Measurements from ENCODE around the gene SPPL2A.

SPPL2A gene

GRCh38 chr15:50740955-50741354 is 24.6 kb downstream of the SPPL2A start:
- TF ChIP-seq PPARA (CRISPR knock-in tag; IDR thresholded peaks at IDR 0.05; ENCODE audit: borderline replicate concordance) (no peak), TOX (CRISPR knock-in tag; IDR thresholded peaks at IDR 0.05; ENCODE audit: borderline replicate concordance) (no peak), TSHZ2 (CRISPR knock-in tag; IDR thresholded peaks at IDR 0.05) (no peak)
- no peak for ATAC-seq

GRCh38 chr15:50736823-50737222 is 28.7 kb downstream of the SPPL2A start:
- TF ChIP-seq RARB (CRISPR knock-in tag; IDR thresholded peaks at IDR 0.05) (no peak), TSHZ2 (CRISPR knock-in tag; IDR thresholded peaks at IDR 0.05) (no peak), BACH2 (CRISPR knock-in tag; IDR thresholded peaks at IDR 0.05; ENCODE audit: borderline replicate concordance) (no peak), ZNF8 (CRISPR knock-in tag; IDR thresholded peaks at IDR 0.05) (no peak), CSDC2 (CRISPR knock-in tag; IDR thresholded peaks at IDR 0.05) (no peak), ARNTL (CRISPR knock-in tag; IDR thresholded peaks at IDR 0.05; ENCODE audit: borderline replicate concordance, low read depth) (no peak), OSR1 (CRISPR knock-in tag; IDR thresholded peaks at IDR 0.05) (no peak), SNAI2 (CRISPR knock-in tag; IDR thresholded peaks at IDR 0.05) (no peak), PPARA (CRISPR knock-in tag; IDR thresholded peaks at IDR 0.05; ENCODE audit: borderline replicate concordance) (no peak), ESRRG (CRISPR knock-in tag; IDR thresholded peaks at IDR 0.05) (no peak), POU6F1 (CRISPR knock-in tag; IDR thresholded peaks at IDR 0.05; ENCODE audit: borderline replicate concordance, low read depth) (no peak), TOX (CRISPR knock-in tag; IDR thresholded peaks at IDR 0.05; ENCODE audit: borderline replicate concordance) (no peak), ZC3H10 (CRISPR knock-in tag; IDR thresholded peaks at IDR 0.05) (no peak), ZNF565 (CRISPR knock-in tag; conservative IDR thresholded peaks at IDR 0.05; ENCODE audit: low read depth) (no peak)
- ATAC-seq, result no peak

- TF ChIP-seq GLIS3 (CRISPR knock-in tag; IDR thresholded peaks at IDR 0.05) (no peak), CSDC2 (CRISPR knock-in tag; IDR thresholded peaks at IDR 0.05) (no peak), ZNF70 (CRISPR knock-in tag; IDR thresholded peaks at IDR 0.05) (no peak), ESRRG (CRISPR knock-in tag; IDR thresholded peaks at IDR 0.05) (no peak), ZC3H10 (CRISPR knock-in tag; IDR thresholded peaks at IDR 0.05) (no peak)
- ATAC-seq, result no peak
These were observed 30.4 kb downstream of the SPPL2A start for GRCh38 chr15:50735156-50735555.

- TF ChIP-seq ISL1 (CRISPR knock-in tag; IDR thresholded peaks at IDR 0.05) (no peak), CSRNP3 (CRISPR knock-in tag; IDR thresholded peaks at IDR 0.05) (no peak), TSHZ2 (CRISPR knock-in tag; IDR thresholded peaks at IDR 0.05) (no peak), BACH2 (CRISPR knock-in tag; IDR thresholded peaks at IDR 0.05; ENCODE audit: borderline replicate concordance) (no peak), SNAI2 (CRISPR knock-in tag; IDR thresholded peaks at IDR 0.05) (no peak), ZNF70 (CRISPR knock-in tag; IDR thresholded peaks at IDR 0.05) (no peak), POU6F1 (CRISPR knock-in tag; IDR thresholded peaks at IDR 0.05; ENCODE audit: borderline replicate concordance, low read depth) (no peak), ZFP3 (CRISPR knock-in tag; IDR thresholded peaks at IDR 0.05) (no peak)
- no peak for ATAC-seq
These were observed 39.2 kb downstream of the SPPL2A start for GRCh38 chr15:50726315-50726714.

All from SK-N-SH treated with all-trans-retinoic acid at 6 μM for 48 hours (cell line).